Endothelial cell of hepatic sinusoid (primary cell): ENCODE data around the gene MRPS35.

Experiments used
- in situ Hi-C: cut with HindIII; loops from 2 replicates; pipeline ENCODE4 v1.10.0; 2017; ENCODE audit warnings: low sequenced_read_pairs

The MRPS35 gene

DNA sequence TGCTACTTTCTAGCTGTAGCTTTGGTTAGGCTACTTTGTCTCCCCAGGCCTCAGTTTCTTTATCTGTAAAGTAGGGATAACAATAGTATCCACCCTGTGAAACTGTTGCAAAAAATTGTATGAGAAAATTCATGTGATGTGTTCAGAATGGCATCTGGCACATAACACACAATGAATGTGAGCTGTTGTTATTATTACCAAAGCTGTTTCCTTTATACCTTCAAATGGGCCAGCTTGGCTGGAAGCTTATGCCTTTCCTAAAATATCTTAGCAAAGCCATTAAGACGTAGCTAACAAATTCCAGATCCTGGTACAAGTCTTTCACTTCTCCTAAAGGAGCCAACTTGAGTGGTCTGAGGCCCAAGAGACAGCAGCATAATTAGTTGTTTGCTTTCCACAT, 94.6 kb downstream of the MRPS35 start:
- in situ Hi-C loops: no loop called here
